Measurements from ENCODE around the gene PRICKLE1.

GRCh38 chr12:42534184-42534838 lies 55.2 kb downstream of the PRICKLE1 start:
- TF ChIP-seq EZH2phosphoT487 (IDR thresholded peaks at IDR 0.05; ENCODE audit: low read depth, severe bottlenecking, unreplicated experiment) (no peak), CTCF (IDR thresholded peaks at IDR 0.05; ENCODE audit: poor library complexity) (no peak)

Measured in hepatocyte (in vitro differentiated cells).